IMR-90 (cell line): Measurements from ENCODE around the gene FARS2. TPM values are rescaled to one million over a fixed set of nuclear protein-coding genes. Genes with fewer than 3 reads are reported as not detected.

Experiments used
- ATAC-seq: fragments of 200-7000 bp; cut with Tn5 transposase; 2 replicates; pipeline ENCODE4 v1.9.1; 2020; ENCODE audit warnings: low read depth, mild to moderate bottlenecking, moderate library complexity
- BruUV-seq: library from RNA; stranded (reverse); fragments of 400-500 nt; replicated peaks from 2 replicates; lab custom pipeline; 2021; lab: Mats Ljungman, UMichigan
- CTCF ChIA-PET: fragments of 300-600 bp; formaldehyde crosslinking; extraction: SDS; loops from one replicate; lab custom pipeline; 2021; ENCODE audit warnings: antibody characterized with exemption; lab: Yijun Ruan, JAX
- POLR2A ChIA-PET: fragments of 300-600 bp; sonication (Branson Sonifier 250); formaldehyde crosslinking; loops from one replicate; lab custom pipeline; 2022; ENCODE audit warnings: antibody characterized with exemption; ENCODE audit not compliant: unreplicated experiment; lab: Charles Lee
- DNase-seq: peaks from one replicate; pipeline ENCODE4 v3.0.0; 2013
- H2AFZ ChIP-seq: replicated peaks from 2 replicates; pipeline ENCODE3; 2013; ENCODE audit warnings: low read length, mild to moderate bottlenecking; ENCODE audit not compliant: poor library complexity
- H2AK5ac ChIP-seq: 2 replicates; pipeline ENCODE4 v1.6.1; 2013; ENCODE audit warnings: low read depth, low read length, inconsistent platforms
- H2AK9ac ChIP-seq: replicated peaks from 2 replicates; pipeline ENCODE3; 2013; ENCODE audit warnings: mild to moderate bottlenecking, low read depth, low read length, moderate library complexity; ENCODE audit not compliant: poor library complexity
- H2BK120ac ChIP-seq: 2 replicates; pipeline ENCODE4 v1.6.1; 2013; ENCODE audit warnings: low read depth, low read length, inconsistent platforms
- H2BK15ac ChIP-seq: 3 replicates; pipeline ENCODE4 v1.6.1; 2013; ENCODE audit warnings: low read depth, low read length, inconsistent platforms
- H2BK20ac ChIP-seq: 2 replicates; pipeline ENCODE4 v1.6.1; 2013; ENCODE audit warnings: low read depth, mild to moderate bottlenecking, inconsistent platforms, low read length, moderate library complexity
- H2BK5ac ChIP-seq: 2 replicates; pipeline ENCODE4 v1.6.1; 2013; ENCODE audit warnings: mild to moderate bottlenecking, low read depth, low read length, inconsistent platforms; ENCODE audit not compliant: poor library complexity, severe bottlenecking
- H3K14ac ChIP-seq: replicated peaks from 2 replicates; pipeline ENCODE4 v1.6.1; 2013; ENCODE audit warnings: low read depth, low read length, inconsistent platforms
- H3K18ac ChIP-seq: 2 replicates; pipeline ENCODE4 v1.6.1; 2013; ENCODE audit warnings: low read depth, low read length, control low read depth
- H3K23ac ChIP-seq: 2 replicates; pipeline ENCODE4 v1.6.1; 2013; ENCODE audit warnings: low read depth, low read length, inconsistent platforms
- H3K27ac ChIP-seq: 2 replicates; pipeline ENCODE4 v1.5.1; 2013; ENCODE audit warnings: mild to moderate bottlenecking, control low read depth, low read length; ENCODE audit not compliant: insufficient read depth
- H3K27me3 ChIP-seq: 2 replicates; pipeline ENCODE4 v1.6.1; 2013; ENCODE audit warnings: low read length; ENCODE audit not compliant: control insufficient read depth, insufficient read depth
- H3K36me3 ChIP-seq: 2 replicates; pipeline ENCODE4 v1.6.1; 2013; ENCODE audit warnings: low read length, mixed read lengths; ENCODE audit not compliant: control insufficient read depth, insufficient read depth
- H3K4ac ChIP-seq: 2 replicates; pipeline ENCODE4 v1.6.1; 2013; ENCODE audit warnings: low read depth, low read length, inconsistent platforms
- H3K4me1 ChIP-seq: 2 replicates; pipeline ENCODE4 v1.6.1; 2013; ENCODE audit warnings: low read length, mixed read lengths; ENCODE audit not compliant: control insufficient read depth, insufficient read depth
- H3K4me2 ChIP-seq: 2 replicates; pipeline ENCODE4 v1.6.1; 2013; ENCODE audit warnings: low read depth, mild to moderate bottlenecking, control low read depth, low read length, moderate library complexity
- H3K4me3 ChIP-seq: 2 replicates; pipeline ENCODE4 v1.5.1; 2013; ENCODE audit warnings: low read depth, mild to moderate bottlenecking, control low read depth, low read length, moderate library complexity; ENCODE audit not compliant: insufficient read depth
- H3K56ac ChIP-seq: 2 replicates; pipeline ENCODE4 v1.6.1; 2013; ENCODE audit warnings: low read length, inconsistent platforms; ENCODE audit not compliant: insufficient read depth; ENCODE audit errors: extremely low read depth
- H3K79me1 ChIP-seq, 2 experiments: 2 replicates each; pipeline ENCODE4 v1.6.1; 2013; ENCODE audit warnings: low read length in 2 of 2, inconsistent platforms in 1 of 2, low read depth in 1 of 2
- H3K9ac ChIP-seq: 2 replicates; pipeline ENCODE4 v1.6.1; 2013; ENCODE audit warnings: low read depth, low read length, control low read depth
- H3K9me1 ChIP-seq: 2 replicates; pipeline ENCODE4 v1.6.1; 2013; ENCODE audit warnings: low read length, inconsistent platforms; ENCODE audit not compliant: insufficient read depth
- H3K9me3 ChIP-seq: 2 replicates; pipeline ENCODE4 v1.6.1; 2013; ENCODE audit warnings: low read length; ENCODE audit not compliant: control insufficient read depth, insufficient read depth
- H4K20me1 ChIP-seq: 2 replicates; pipeline ENCODE4 v1.6.1; 2013; ENCODE audit warnings: low read length, inconsistent platforms; ENCODE audit not compliant: insufficient read depth
- H4K5ac ChIP-seq: 2 replicates; pipeline ENCODE4 v1.6.1; 2013; ENCODE audit warnings: mild to moderate bottlenecking, low read depth, low read length, control low read depth
- H4K8ac ChIP-seq, 2 experiments: 2 replicates each; pipeline ENCODE4 v1.6.1; 2013; ENCODE audit warnings: low read depth in 2 of 2, low read length in 2 of 2, control low read depth in 1 of 2, inconsistent platforms in 1 of 2
- H4K91ac ChIP-seq: 2 replicates; pipeline ENCODE4 v1.6.1; 2013; ENCODE audit warnings: low read depth, low read length, inconsistent platforms; ENCODE audit not compliant: insufficient read depth
- BHLHE40 ChIP-seq: fragments of 150-350 bp; IDR thresholded peaks from 2 replicates; pipeline ENCODE4 v1.6.1; 2016; ENCODE audit warnings: mild to moderate bottlenecking, low read depth, low read length
- CEBPB ChIP-seq: IDR thresholded peaks from 2 replicates; pipeline ENCODE4 v1.6.1; 2012; ENCODE audit warnings: low read depth, low read length, improper control_type of control experiment
- ELK1 ChIP-seq: fragments of 150-350 bp; IDR thresholded peaks from 2 replicates; pipeline ENCODE4 v1.6.1; 2016; ENCODE audit warnings: low read depth, mild to moderate bottlenecking, low read length, moderate library complexity, borderline replicate concordance
- MAZ ChIP-seq: IDR thresholded peaks from 2 replicates; pipeline ENCODE4 v1.6.1; 2012; ENCODE audit warnings: low read depth, mild to moderate bottlenecking, low read length, improper control_type of control experiment, moderate library complexity, borderline replicate concordance
- MXI1 ChIP-seq: IDR thresholded peaks from 2 replicates; pipeline ENCODE4 v1.6.1; 2012; ENCODE audit warnings: low read depth, mild to moderate bottlenecking, low read length, moderate library complexity, borderline replicate concordance
- NFE2L2 ChIP-seq: fragments of 150-350 bp; IDR thresholded peaks from 2 replicates; pipeline ENCODE4 v1.6.1; 2016; ENCODE audit warnings: low read depth, mild to moderate bottlenecking, low read length
- RAD21 ChIP-seq: IDR thresholded peaks from 2 replicates; pipeline ENCODE4 v1.6.1; 2012; ENCODE audit warnings: low read length, improper control_type of control experiment
- RCOR1 ChIP-seq: IDR thresholded peaks from 2 replicates; pipeline ENCODE4 v1.6.1; 2012; ENCODE audit warnings: mild to moderate bottlenecking, low read length, improper control_type of control experiment; ENCODE audit not compliant: insufficient replicate concordance
- USF2 ChIP-seq: fragments of 150-350 bp; IDR thresholded peaks from 2 replicates; pipeline ENCODE4 v1.6.1; 2017; ENCODE audit warnings: mild to moderate bottlenecking, antibody characterized with exemption, low read length, low read depth
- WGBS, 2 experiments: methylation state at CpG; one replicate each; pipeline versions ENCODE4 v1.1.5 to v1.1.7; 2013; ENCODE audit warnings: missing lambda C conversion rate in 2 of 2; ENCODE audit not compliant: insufficient read length in 1 of 2; ENCODE audit errors: extremely low coverage in 2 of 2; 5-methylcytosine and 5-hydroxymethylcytosine counted together
- dilution Hi-C: fragments of 300-500 bp; cut with HindIII; formaldehyde crosslinking; loops from one replicate; pipeline ENCODE4 v1.14.3; 2018; ENCODE audit warnings: low sequenced_read_pairs; ENCODE audit not compliant: unreplicated experiment
- in situ Hi-C: fragments of 300-500 bp; cut with MboI; formaldehyde crosslinking; loops from 3 replicates; pipeline ENCODE4 v1.14.3; 2019; ENCODE audit warnings: low sequenced_read_pairs, inconsistent platforms, mixed read lengths
- intact Hi-C: fragments of 100-400 bp; cut with micrococcal nuclease; formaldehyde crosslinking; loops from 2 replicates; pipeline ENCODE4 v1.10.0; 2022
- polyA plus RNA-seq, 3 experiments: library from polyadenylated mRNA; depleted of rRNA; stranded (reverse); fragments of >200 nt; gene quantifications; 2 replicates each; pipeline ENCODE4 v1.2.3, GENCODE V29; 2012; ENCODE audit warnings: low replicate concordance in 1 of 3
- total RNA-seq: library from RNA; depleted of rRNA; stranded (reverse); fragments of >200 nt; gene quantifications from 2 replicates; pipeline ENCODE4 v1.2.3, GENCODE V29; 2012

FARS2 gene
- total and polyA plus RNA-seq, 2 of the 4 experiments (the other 2 are of a cell fraction): 12.1 to 28.9 TPM

- H2BK15ac ChIP-seq: no peak overlapping the region
- no peaks in the 10 kb centered on the region for H4K20me1 ChIP-seq
- no peak overlapping the region for H3K9ac ChIP-seq
- no peak overlapping the region for H3K27ac ChIP-seq
- H2BK5ac ChIP-seq: no peak overlapping the region
- no peak overlapping the region for H4K8ac ChIP-seq
- CTCF ChIA-PET: interaction anchor here (0.6 to 1.7 kb wide), 3 partner anchors 17 to 443 kb away, joined by 3 to 5 read pairs (median 3); no protein-coding TSS in a partner anchor
- BruUV-seq: no TSS peak
- no peak for ATAC-seq
- no peak overlapping the region for H3K56ac ChIP-seq
- H3K4me1 ChIP-seq: peaks cover 2% of the 10 kb centered on the region; the same call in 1 of the 2 replicates
- no peak overlapping the region for H3K18ac ChIP-seq
- H3K36me3 ChIP-seq: 0 out of 2 replicates have a peak, but pooled peaks cover 1% of the 10 kb centered on the region
- no peak for TF ChIP-seq MXI1
- no peak for TF ChIP-seq MAZ
- no peak for TF ChIP-seq RCOR1
- TF ChIP-seq BHLHE40: no peak
- TF ChIP-seq NFE2L2: no peak
- TF ChIP-seq CEBPB: no peak
- TF ChIP-seq ELK1: no peak
- no peak for TF ChIP-seq USF2
- TF ChIP-seq RAD21: no peak
- H2AK9ac ChIP-seq: no peak overlapping the region
- no peak overlapping the region for H4K5ac ChIP-seq
- H3K9me3 ChIP-seq: no peaks in the 10 kb centered on the region
- H3K27me3 ChIP-seq: no peaks in the 10 kb centered on the region
- H3K14ac ChIP-seq: no peak overlapping the region
- no peak overlapping the region for H3K4ac ChIP-seq
- no peak overlapping the region for H3K23ac ChIP-seq
- no peak overlapping the region for H4K91ac ChIP-seq
- no peak overlapping the region for H3K4me3 ChIP-seq
- no peak overlapping the region for H2BK120ac ChIP-seq
- dilution Hi-C loops (no loop called here), intact Hi-C loops (no loop called here), in situ Hi-C loops (no loop called here)
- no peaks in the 10 kb centered on the region for H3K9me1 ChIP-seq
- POLR2A ChIA-PET: no interaction called here
- no peak for DNase-seq
- no CpG with 5 or more reads among the region's 2 CpGs for WGBS, 2 experiments
- H2AFZ ChIP-seq: no peak overlapping the region
- no peak overlapping the region for H3K4me2 ChIP-seq
- H3K79me1 ChIP-seq: peaks cover 0 to 3% of the 10 kb centered on the region in 2 experiments; a peak in 1 of 4 replicates
- no peak overlapping the region for H2AK5ac ChIP-seq
- no peak overlapping the region for H2BK20ac ChIP-seq
These were observed 30.0 kb upstream of the FARS2 start for GRCh38 chr6:5231289-5231688.
